Loucy (cell line): Measurements from ENCODE around the gene PRSS36.

Experiments used
- EZH2phosphoT487 ChIP-seq: fragments of 200-600 bp; IDR thresholded peaks from 2 replicates; pipeline ENCODE4 v1.6.1; 2018; ENCODE audit warnings: antibody characterized with exemption, mild to moderate bottlenecking, moderate library complexity, borderline replicate concordance
- TF ChIP-seq, protein P1 (sequence below): fragments of 200-600 bp; sonication (generic); conservative IDR thresholded peaks from 2 replicates; pipeline ENCODE4 v1.5.1; 2014; ENCODE audit warnings: mild to moderate bottlenecking, antibody characterized with exemption, low read length

DNA sequence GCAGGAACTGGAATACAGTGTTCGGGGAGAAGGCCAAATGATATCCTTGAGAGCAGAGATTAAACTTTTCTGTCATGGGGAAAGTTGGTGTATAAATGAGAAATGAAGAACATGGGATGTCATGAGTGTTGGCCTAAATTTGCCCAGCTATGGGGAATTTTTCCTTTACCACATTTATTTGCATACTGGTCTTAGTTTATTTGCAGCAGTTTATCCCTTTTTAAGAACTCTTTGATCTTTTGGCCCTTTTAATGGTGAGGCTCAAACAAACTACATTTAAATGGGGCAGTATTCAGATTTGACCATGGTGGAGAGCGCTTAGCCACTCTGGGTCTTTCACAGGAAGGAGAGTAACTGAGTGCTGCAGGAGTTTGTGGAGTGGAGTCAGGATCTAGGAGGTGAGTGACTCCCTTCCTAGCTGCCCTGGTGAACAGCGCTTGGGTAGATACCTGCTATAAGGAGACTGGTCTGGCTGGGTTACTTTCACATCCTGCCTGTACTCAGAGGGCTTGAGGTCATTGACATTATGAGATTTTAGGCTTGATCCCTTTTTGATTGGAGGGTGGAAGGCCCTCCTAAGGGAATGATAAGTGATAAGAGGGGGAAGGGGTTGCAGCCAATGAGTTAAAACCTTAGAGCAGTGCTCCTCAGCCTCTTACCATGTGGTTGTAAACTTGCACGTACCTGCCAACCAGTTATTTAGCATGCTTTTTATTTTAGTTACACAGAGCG is 42.0 kb upstream of the PRSS36 start:
- TF ChIP-seq, protein P1, sequence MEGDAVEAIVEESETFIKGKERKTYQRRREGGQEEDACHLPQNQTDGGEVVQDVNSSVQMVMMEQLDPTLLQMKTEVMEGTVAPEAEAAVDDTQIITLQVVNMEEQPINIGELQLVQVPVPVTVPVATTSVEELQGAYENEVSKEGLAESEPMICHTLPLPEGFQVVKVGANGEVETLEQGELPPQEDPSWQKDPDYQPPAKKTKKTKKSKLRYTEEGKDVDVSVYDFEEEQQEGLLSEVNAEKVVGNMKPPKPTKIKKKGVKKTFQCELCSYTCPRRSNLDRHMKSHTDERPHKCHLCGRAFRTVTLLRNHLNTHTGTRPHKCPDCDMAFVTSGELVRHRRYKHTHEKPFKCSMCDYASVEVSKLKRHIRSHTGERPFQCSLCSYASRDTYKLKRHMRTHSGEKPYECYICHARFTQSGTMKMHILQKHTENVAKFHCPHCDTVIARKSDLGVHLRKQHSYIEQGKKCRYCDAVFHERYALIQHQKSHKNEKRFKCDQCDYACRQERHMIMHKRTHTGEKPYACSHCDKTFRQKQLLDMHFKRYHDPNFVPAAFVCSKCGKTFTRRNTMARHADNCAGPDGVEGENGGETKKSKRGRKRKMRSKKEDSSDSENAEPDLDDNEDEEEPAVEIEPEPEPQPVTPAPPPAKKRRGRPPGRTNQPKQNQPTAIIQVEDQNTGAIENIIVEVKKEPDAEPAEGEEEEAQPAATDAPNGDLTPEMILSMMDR = no peak
- TF ChIP-seq EZH2phosphoT487 = no peak
